Naive B cell (primary cell): ENCODE results near the gene INTS1. TPM values are rescaled to one million over a fixed set of nuclear protein-coding genes. Genes with fewer than 3 reads are reported as not detected.
A peak's percentile ranks its signal among the peaks of the same experiment; 100 is the strongest.

Experiments
- ATAC-seq, 2 donors: fragments of 150-1000 bp; cut with Tn5 transposase; 2 replicates each; pipeline ENCODE4 v1.10.0; 2021; ENCODE audit warnings: low read depth in 2 of 2, mild to moderate bottlenecking in 2 of 2, moderate library complexity in 2 of 2
- DNase-seq: peaks from one replicate; pipeline ENCODE4 v3.0.0; 2022
- H3K27ac Mint-ChIP-seq, 6 donors: one replicate each; pipeline ENCODE4 v1.8.0; 2020 to 2022; ENCODE audit warnings: mild to moderate bottlenecking in 6 of 6, mixed read lengths in 6 of 6, moderate library complexity in 5 of 6, inconsistent platforms in 2 of 6
- H3K27me3 Mint-ChIP-seq, 3 donors: one replicate each; pipeline ENCODE4 v1.8.0; 2021 to 2022; ENCODE audit warnings: mixed read lengths in 3 of 3, mild to moderate bottlenecking in 1 of 3
- H3K36me3 Mint-ChIP-seq, 2 donors: one replicate each; pipeline ENCODE4 v1.8.0; 2020 to 2022; ENCODE audit warnings: mixed read lengths in 2 of 2, inconsistent platforms in 1 of 2, mild to moderate bottlenecking in 1 of 2
- H3K4me1 Mint-ChIP-seq, 3 donors: one replicate each; pipeline ENCODE4 v1.8.0; 2020 to 2022; ENCODE audit warnings: mixed read lengths in 3 of 3, inconsistent platforms in 1 of 3, mild to moderate bottlenecking in 1 of 3, moderate library complexity in 1 of 3
- H3K4me3 Mint-ChIP-seq, 8 donors: one replicate each; pipeline ENCODE4 v1.8.0; 2020 to 2022; ENCODE audit warnings: mild to moderate bottlenecking in 8 of 8, mixed read lengths in 8 of 8, moderate library complexity in 8 of 8, inconsistent platforms in 2 of 8
- H3K9me3 Mint-ChIP-seq, 7 donors: one replicate each; pipeline ENCODE4 v1.8.0; 2020 to 2022; ENCODE audit warnings: mixed read lengths in 7 of 7, mild to moderate bottlenecking in 5 of 7, inconsistent platforms in 2 of 7, moderate library complexity in 1 of 7
- polyA plus RNA-seq, 6 donors: library from polyadenylated mRNA; unstranded; fragments of 300-500 nt; fragmentation: Illumina TruSeq; gene quantifications; one replicate each; pipeline ENCODE4 v1.2.3, GENCODE V29; 2021; ENCODE audit warnings: low read depth in 6 of 6

INTS1 gene
- polyA plus RNA-seq, 6 donors from 2014 or later, result 3.0 to 26.7 (median 11.7) TPM

DNA sequence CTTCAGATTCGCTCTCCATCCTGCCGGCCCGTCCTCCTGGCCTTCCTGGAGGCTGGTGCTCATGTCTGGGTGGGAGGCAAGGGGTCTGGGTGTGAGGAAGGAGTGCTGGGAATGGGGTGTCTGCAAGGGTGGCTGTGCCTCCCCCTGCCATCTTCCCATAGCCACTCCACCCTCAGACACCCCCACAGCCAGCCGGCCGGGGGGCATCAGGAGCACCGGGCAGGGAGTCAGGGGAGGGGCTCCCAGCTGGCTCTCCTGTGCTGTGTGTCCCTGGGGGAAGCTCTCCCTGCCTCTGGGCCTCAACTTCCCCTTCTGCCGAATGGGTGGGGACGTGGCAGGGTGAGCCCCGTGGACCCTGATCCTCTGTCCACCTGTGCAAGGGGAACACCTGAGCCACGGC, 63.6 kb downstream of the INTS1 start:
- Mint-ChIP-seq H3K27me3 (no peaks in the 10 kb centered on the region), H3K36me3 (no peaks in the 10 kb centered on the region), H3K4me3 (peak overlapping the region in 1 of 8 donors; percentile 20), H3K27ac (no peak overlapping the region), H3K4me1 (peaks cover 0 to under 1% (median 0%) of the 10 kb centered on the region in 3 donors), H3K9me3 (no peaks in the 10 kb centered on the region)
- ATAC-seq (no peak), DNase-seq (no peak)

DNA sequence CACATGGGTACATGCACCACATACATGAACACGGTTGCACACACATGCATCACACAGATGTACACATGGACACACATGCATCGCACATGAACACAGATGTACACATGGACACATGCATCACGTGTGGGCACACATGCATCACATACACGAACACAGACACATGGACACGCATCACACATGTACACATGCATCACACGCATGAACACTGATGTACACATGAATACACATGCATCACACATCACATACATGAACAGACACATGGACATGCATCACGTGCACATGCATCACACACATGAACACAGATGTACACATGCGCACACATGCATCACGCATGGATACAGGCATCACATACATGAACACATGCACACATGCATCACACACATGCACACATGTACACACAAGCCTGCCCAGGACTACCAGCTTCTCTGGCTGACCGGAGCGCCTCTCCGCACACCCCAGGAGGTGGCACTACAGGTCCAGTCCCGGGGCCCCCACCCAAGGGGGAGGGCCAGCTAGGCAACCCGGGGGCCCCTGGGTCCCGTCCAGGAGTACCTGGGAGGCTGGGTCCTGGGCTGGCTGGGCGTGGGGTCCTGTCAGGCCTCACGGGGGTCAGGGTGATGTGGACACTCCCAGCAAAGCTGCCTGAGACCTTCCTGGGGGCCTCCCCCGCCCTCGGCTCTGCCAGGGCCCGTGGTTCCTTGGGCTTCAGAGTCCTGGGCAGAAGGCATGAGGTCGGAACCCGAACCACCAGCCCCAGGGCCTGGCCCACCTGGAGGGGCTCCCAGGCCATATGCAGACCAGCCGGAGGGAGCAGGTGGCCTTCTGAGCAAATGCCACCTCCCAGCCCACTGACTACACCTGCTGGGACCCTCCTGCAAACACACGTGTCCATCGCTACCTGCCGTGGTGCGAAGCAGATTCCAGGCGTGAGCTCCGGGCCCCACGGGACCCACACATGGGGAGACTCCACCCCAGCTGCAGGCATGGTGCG, 64.5 kb downstream of the INTS1 start:
- H3K4me3 Mint-ChIP-seq, result no peak overlapping the region
- DNase-seq (no peak), ATAC-seq (no peak)
- no peaks in the 10 kb centered on the region for H3K4me1 Mint-ChIP-seq
- no peak overlapping the region for H3K27ac Mint-ChIP-seq
- H3K36me3 Mint-ChIP-seq, result no peaks in the 10 kb centered on the region
- no peaks in the 10 kb centered on the region for H3K9me3 Mint-ChIP-seq
- no peaks in the 10 kb centered on the region for H3K27me3 Mint-ChIP-seq

DNA sequence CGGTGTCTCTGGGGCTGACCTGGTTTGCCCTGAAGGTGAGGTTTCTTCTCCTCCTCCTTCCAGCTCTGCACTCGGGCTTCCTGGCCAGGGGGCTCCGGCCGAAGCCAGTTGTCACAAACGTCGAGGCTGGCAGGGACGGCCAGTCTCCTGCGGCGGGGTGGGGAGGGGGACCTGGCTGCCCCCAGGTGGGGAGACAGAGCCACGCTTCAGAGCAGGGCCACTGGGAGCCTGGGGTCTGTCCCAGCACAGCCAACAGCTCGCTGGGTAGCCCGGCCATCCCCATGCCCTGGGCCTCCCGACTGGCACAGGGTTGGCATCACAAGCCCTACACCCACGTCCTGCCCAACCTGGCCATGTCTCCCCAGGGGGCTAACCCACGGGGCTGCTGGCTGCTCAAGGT, 65.4 kb downstream of the INTS1 start:
- no peaks in the 10 kb centered on the region for H3K27me3 Mint-ChIP-seq
- H3K36me3 Mint-ChIP-seq, result no peaks in the 10 kb centered on the region
- no peak overlapping the region for H3K4me3 Mint-ChIP-seq
- ATAC-seq, result no peak
- H3K4me1 Mint-ChIP-seq, result no peaks in the 10 kb centered on the region
- no peak for DNase-seq
- H3K27ac Mint-ChIP-seq, result no peak overlapping the region
- no peaks in the 10 kb centered on the region for H3K9me3 Mint-ChIP-seq

DNA sequence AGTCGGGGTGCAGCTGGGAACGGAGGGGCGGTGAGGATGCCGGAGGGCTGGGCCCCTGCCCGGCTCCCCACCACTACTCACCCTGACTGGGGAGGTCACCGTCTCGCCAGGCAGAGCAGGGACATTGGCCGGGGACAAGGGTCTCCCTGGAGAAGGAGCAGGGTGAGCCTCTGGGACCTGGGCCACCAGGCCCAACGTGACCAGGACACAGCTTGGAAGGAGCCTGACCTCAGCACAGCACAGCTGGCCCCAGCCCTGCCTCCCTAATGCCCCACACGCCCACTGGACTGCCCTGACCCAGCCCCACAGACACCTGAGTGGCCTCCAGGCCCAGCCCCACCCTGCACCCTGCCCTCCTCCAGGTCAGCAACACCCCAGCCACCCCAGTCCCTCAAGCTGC, 66.0 kb downstream of the INTS1 start:
- H3K4me3 Mint-ChIP-seq, result no peak overlapping the region
- ATAC-seq (no peak), DNase-seq (no peak)
- peaks cover 0 to 2% (median 0%) of the 10 kb centered on the region in 3 donors for H3K27me3 Mint-ChIP-seq
- no peaks in the 10 kb centered on the region for H3K4me1 Mint-ChIP-seq
- no peaks in the 10 kb centered on the region for H3K36me3 Mint-ChIP-seq
- no peaks in the 10 kb centered on the region for H3K9me3 Mint-ChIP-seq
- no peak overlapping the region for H3K27ac Mint-ChIP-seq

DNA sequence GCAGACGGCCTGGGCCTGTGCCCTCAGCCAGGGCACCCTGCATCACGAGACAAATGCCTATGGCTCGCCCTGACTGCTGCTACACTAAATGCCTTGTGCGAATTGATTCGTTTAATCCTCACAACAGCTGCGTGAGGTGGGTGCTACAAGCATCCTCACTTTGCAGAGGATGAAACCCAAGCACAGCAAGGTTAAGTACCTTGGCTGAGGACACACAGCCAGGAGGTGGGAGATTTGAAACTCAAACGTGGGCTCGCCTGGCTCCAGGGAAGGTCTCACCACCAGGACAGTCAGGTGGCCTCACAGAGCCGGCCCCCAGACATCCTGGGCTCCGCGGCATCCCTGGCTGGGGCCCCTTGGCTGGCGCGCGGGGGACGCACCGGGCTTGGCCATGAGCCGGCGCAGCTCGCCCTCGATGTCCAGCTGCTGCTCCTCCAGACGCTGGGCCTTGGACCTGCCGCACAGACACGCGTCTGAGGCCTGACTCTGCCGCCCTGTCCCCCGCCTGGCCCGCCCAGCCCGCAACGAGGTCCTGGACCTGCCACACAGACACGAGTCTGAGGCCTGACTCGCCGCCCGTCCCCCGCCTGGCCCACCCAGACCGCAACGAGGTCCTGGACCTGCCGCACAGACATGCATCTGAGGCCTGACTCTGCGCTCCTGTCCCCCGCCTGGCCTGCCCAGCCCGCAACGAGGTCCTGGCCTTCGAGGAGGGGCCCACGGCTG, 66.9 kb downstream of the INTS1 start:
- no peaks in the 10 kb centered on the region for H3K36me3 Mint-ChIP-seq
- H3K9me3 Mint-ChIP-seq, result no peaks in the 10 kb centered on the region
- H3K4me3 Mint-ChIP-seq, result no peak overlapping the region
- peaks cover 2 to 8% (median 3%) of the 10 kb centered on the region in 3 donors for H3K4me1 Mint-ChIP-seq
- peaks cover 5 to 11% (median 5%) of the 10 kb centered on the region in 3 donors for H3K27me3 Mint-ChIP-seq
- DNase-seq (no peak), ATAC-seq (no peak)
- H3K27ac Mint-ChIP-seq, result no peak overlapping the region

DNA sequence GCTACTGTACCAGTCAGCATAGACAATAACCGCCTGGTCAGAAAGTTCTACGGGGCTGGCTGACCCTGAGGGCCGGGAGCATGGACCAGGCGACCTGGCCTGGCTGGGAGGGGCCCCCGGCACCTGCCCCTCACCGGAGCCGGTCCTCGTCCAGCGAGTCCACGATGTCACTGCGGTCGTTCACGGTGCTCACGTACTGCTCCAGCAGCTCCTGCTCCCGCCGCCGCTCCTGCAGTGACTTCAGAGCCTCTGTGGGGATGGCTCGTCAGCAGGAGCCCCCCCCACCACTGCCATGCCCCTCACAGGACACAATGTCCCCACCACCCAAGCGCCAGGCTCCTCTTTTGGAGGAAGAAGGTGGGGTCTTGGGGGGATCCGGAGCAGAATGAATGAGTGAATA, 67.6 kb downstream of the INTS1 start:
- H3K36me3 Mint-ChIP-seq, result no peaks in the 10 kb centered on the region

DNA sequence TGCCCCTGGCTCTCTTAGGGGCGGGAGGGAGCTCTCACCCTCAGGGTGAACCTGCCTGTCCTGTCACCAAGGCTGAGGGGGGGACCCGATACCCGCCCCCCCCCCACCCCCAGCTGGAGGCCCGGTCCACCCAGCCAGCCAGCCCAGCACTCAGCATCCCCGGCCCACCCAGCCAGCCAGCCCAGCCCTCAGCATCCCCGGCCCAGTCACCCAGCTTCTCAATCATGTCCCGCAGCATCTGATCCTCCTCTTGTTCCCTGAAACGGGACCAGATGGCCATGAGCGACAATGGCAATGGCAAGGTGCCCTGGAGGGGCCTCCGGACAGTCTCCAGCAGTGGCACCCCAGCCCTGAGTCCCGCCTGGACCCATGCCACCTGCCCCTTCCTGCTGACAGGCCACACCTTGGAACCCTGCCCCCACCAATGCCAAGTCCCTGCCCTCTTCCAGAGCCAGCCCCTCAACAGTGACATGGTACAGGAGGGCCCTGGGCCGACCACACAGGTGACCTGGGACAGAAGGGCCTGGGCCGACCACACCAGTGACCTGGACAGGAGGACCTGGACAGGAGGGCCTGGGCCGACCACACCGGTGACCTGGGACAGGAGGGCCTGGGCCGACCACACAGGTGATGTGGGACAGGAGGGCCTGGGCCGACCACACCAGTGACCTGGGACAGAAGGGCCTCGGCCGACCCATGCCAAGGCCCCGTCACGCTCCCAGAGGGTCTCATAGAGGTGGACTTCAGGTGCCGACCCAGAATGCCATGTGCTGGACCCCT, 69.1 kb downstream of the INTS1 start:
- ATAC-seq (no peak), DNase-seq (no peak)
- H3K27me3 Mint-ChIP-seq, result peaks cover 7 to 23% (median 8%) of the 10 kb centered on the region in 3 donors
- no peaks in the 10 kb centered on the region for H3K9me3 Mint-ChIP-seq
- H3K4me3 Mint-ChIP-seq, result peak overlapping the region in 1 of 8 donors; percentile 31
- H3K4me1 Mint-ChIP-seq, result peaks cover 2 to 11% (median 4%) of the 10 kb centered on the region in 3 donors
- no peaks in the 10 kb centered on the region for H3K36me3 Mint-ChIP-seq
- peak overlapping the region in 1 of 6 donors; percentile 86 for H3K27ac Mint-ChIP-seq

More for the DNA sequence above, 67.6 kb downstream of the INTS1 start:
- Mint-ChIP-seq H3K27ac (no peak overlapping the region), H3K9me3 (no peaks in the 10 kb centered on the region), H3K4me1 (peaks cover 2 to 11% (median 4%) of the 10 kb centered on the region in 3 donors), H3K27me3 (peaks cover 7 to 15% (median 8%) of the 10 kb centered on the region in 3 donors), H3K4me3 (no peak overlapping the region)
- ATAC-seq, result no peak
- no peak for DNase-seq

DNA sequence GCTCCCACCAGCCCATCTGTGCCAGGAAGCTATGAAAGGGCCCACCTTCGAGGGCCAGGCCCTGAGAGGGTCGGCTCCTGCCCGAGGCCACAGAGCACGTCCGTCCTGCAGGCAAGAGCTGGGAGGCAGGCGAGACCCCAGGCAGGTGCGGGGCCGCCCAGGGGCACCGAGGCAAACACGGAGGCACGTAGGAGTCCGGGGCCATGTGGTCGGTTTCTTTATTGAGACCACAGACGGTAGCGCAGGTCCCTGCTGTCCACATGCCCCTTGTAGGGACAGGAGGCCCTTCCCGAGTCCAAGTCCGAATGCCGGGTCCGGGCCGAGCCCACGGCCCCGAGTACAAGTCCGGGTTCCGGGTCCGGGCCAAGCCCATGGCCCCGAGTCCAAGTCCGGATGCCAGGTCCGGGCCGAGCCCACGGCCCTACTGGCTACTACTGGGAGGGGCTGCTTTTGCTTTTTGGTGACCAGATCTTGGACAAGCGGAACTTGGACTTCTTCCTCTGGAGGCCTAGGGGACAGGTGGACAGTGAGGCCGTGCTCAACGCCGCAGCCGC, 69.9 kb downstream of the INTS1 start:
- ATAC-seq (no peak), DNase-seq (no peak)
- H3K27me3 Mint-ChIP-seq, result peaks cover 7 to 23% (median 8%) of the 10 kb centered on the region in 3 donors
- H3K27ac Mint-ChIP-seq, result no peak overlapping the region
- H3K4me3 Mint-ChIP-seq, result no peak overlapping the region
- H3K36me3 Mint-ChIP-seq, result no peaks in the 10 kb centered on the region
- peaks cover 2 to 11% (median 4%) of the 10 kb centered on the region in 3 donors for H3K4me1 Mint-ChIP-seq
- no peaks in the 10 kb centered on the region for H3K9me3 Mint-ChIP-seq

DNA sequence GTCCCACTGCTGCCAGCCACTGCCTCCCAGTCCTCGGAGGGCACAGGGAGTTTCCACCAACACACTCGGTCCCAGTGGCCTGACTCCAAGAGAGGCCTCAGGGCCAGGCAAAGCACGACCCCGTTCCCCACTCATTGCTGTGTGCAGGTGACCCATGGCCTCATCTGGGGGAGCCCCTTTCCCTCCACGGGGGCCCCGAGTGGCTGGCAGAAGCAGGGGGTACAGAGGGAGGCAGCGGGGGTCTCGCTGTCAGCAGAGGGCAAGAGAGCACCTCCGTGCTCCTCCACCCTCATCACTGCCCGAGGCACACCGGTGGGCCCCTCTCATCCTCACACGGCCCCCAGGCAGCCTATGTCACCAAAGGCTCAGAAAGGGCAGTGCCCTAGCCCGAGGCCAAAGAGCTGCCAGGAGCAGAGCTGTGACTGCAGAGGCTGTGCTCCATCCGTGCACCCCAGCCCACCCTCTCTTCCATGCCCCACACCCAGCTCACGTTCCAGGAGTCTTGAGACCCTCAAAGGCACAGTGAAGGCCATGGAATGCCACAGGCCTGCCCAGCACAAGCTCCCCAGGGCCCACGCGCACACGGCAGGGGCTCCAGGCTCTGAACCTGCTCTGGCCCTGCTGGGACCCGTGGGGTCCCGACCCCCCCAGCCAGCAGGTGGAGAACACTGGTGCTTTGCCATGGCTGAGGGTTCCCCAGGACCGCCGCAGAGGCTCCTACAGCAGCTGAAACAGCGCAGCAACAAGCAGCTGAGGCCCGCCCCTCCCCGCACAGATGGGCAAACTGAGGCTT, 70.9 kb downstream of the INTS1 start:
- ATAC-seq (no peak), DNase-seq (no peak)
- no peak overlapping the region for H3K4me3 Mint-ChIP-seq
- H3K27ac Mint-ChIP-seq, result no peak overlapping the region
- peaks cover 7 to 23% (median 8%) of the 10 kb centered on the region in 3 donors for H3K27me3 Mint-ChIP-seq
- H3K9me3 Mint-ChIP-seq, result no peaks in the 10 kb centered on the region
- H3K4me1 Mint-ChIP-seq, result peaks cover 2 to 11% (median 4%) of the 10 kb centered on the region in 3 donors
- no peaks in the 10 kb centered on the region for H3K36me3 Mint-ChIP-seq

DNA sequence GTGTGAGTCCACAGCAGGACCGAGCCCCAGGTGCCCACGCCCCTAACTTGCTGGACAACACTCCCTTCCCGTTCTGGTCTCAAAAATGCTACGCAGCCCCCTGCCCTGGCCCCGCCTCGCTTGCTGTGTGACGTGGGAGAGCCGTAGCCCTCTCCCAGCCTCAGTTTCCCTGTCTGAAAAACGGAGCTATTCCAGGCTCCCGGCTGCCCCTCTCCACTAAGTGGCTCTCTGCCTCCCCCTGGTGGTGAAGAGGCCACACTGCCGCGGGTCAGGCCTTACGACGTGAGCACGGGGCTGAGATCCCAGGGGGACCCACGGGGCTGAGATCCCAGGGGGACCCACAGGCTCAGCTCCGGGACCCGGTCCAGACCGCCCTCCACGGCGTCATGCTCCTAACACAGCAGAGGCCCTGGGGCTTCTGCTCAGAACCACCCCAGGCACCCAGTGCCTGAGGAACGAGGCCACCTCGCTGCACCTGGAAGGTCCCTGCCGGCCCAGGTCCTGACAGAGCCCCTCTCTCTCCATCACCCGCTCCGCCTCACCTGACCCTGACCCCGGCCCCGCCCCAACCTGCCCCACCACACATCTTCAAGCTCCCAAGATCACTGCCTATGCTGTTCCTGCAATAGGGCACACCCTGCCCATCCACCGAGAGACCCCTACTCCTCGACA, 71.6 kb downstream of the INTS1 start:
- peak; percentile 77 to 85 for ATAC-seq
- peak overlapping the region in 1 of 8 donors; percentile 9 for H3K4me3 Mint-ChIP-seq
- H3K27ac Mint-ChIP-seq, result peak overlapping the region in 1 of 6 donors; percentile 47
- peak; percentile 62 for DNase-seq
- H3K27me3 Mint-ChIP-seq, result peaks cover 7 to 23% (median 8%) of the 10 kb centered on the region in 3 donors
- H3K4me1 Mint-ChIP-seq, result peaks cover 2 to 11% (median 4%) of the 10 kb centered on the region in 3 donors
- no peaks in the 10 kb centered on the region for H3K36me3 Mint-ChIP-seq
- no peaks in the 10 kb centered on the region for H3K9me3 Mint-ChIP-seq

DNA sequence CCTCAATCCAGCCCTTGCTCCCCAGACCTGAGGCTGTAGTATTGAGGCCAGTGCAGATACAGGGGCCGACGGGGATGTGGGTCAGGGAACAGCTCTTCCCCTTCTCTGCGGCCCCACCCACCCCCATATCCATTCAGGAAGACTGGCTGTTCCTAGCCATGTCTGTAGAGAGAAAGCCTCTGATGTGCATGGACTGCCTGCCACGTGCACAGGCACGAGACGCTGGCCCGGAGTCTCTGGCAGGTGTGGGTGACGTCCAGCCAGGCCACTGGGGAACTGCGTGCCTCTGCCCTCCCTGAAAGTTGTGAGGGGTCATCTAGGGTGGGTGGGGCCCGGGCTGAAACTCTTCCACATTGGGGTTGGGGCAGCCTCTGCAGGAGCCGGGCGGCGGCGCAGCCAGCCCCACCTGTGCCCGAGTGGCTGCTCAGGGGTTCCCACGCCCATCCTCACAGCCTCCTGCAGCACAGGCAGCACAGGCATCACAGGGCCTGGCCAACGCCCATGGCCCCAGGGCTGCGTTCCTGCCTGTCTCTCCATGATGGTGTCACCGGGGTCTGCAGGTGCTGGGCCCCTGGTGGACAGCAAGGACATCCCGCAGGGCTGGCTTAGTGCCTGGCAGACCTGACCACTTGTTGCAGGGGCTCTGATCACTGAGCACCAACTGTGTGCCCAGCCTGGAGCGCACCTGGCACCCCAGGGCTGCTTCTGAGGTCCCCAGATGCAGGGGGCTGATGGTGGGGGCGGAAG, 72.4 kb downstream of the INTS1 start:
- Mint-ChIP-seq H3K9me3 (no peaks in the 10 kb centered on the region), H3K4me3 (no peak overlapping the region), H3K27ac (no peak overlapping the region), H3K27me3 (peaks cover 7 to 23% (median 8%) of the 10 kb centered on the region in 3 donors), H3K4me1 (peaks cover 2 to 11% (median 4%) of the 10 kb centered on the region in 3 donors), H3K36me3 (no peaks in the 10 kb centered on the region)
- no peak for ATAC-seq
- no peak for DNase-seq
